ENCODE results near the gene AP1S3.
A peak's percentile ranks its signal among the peaks of the same experiment; 100 is the strongest.

AP1S3 gene

GRCh38 chr2:223735035-223735640, 102.2 kb downstream of the AP1S3 start:
- Histone ChIP-seq H3K36me3 (no peaks in the 10 kb centered on the region), H3K27ac (no peak overlapping the region), H3K4me1 (peaks cover 0 to 45% (median 7%) of the 10 kb centered on the region in 4 donors), H3K9me3 (no peaks in the 10 kb centered on the region), H3K4me3 (no peak overlapping the region), H3K27me3 (no peaks in the 10 kb centered on the region)
- no peak for TF ChIP-seq CTCF (IDR thresholded peaks at IDR 0.05)
- no peak for DNase-seq
- intact Hi-C loops (cut with DNase I; ENCODE audit: low total_unique reads): no loop called here

GRCh38 chr2:223734346-223734745, 103.0 kb downstream of the AP1S3 start:
- H3K27ac ChIP-seq: no peak overlapping the region
- TF ChIP-seq CTCF (IDR thresholded peaks at IDR 0.05): no peak
- no peaks in the 10 kb centered on the region for H3K36me3 ChIP-seq
- H3K4me3 ChIP-seq: no peak overlapping the region
- H3K27me3 ChIP-seq: no peaks in the 10 kb centered on the region
- H3K9me3 ChIP-seq: no peaks in the 10 kb centered on the region
- intact Hi-C loops (cut with DNase I; ENCODE audit: low total_unique reads): no loop called here
- H3K4me1 ChIP-seq: peaks cover 0 to 45% (median 7%) of the 10 kb centered on the region in 4 donors
- no peak for DNase-seq

GRCh38 chr2:223732346-223732745, 105.0 kb downstream of the AP1S3 start:
- no peak for TF ChIP-seq CTCF (IDR thresholded peaks at IDR 0.05)
- no peak overlapping the region for H3K4me3 ChIP-seq
- H3K27ac ChIP-seq: peak overlapping the region; percentile 15 to 55
- no peaks in the 10 kb centered on the region for H3K36me3 ChIP-seq
- intact Hi-C loops (cut with DNase I; ENCODE audit: low total_unique reads): no loop called here
- no peaks in the 10 kb centered on the region for H3K9me3 ChIP-seq
- peaks cover 0 to 45% (median 7%) of the 10 kb centered on the region in 4 donors for H3K4me1 ChIP-seq
- no peak for DNase-seq
- no peaks in the 10 kb centered on the region for H3K27me3 ChIP-seq

GRCh38 chr2:223731503-223731902, 105.9 kb downstream of the AP1S3 start:
- H3K27me3 ChIP-seq: no peaks in the 10 kb centered on the region
- H3K4me3 ChIP-seq: no peak overlapping the region
- intact Hi-C loops (cut with DNase I; ENCODE audit: low total_unique reads): no loop called here
- no peaks in the 10 kb centered on the region for H3K9me3 ChIP-seq
- no peak for TF ChIP-seq CTCF (IDR thresholded peaks at IDR 0.05)
- no peak for DNase-seq
- H3K27ac ChIP-seq: peak overlapping the region in 1 of 2 donors; percentile 55
- peaks cover 0 to 45% (median 7%) of the 10 kb centered on the region in 4 donors for H3K4me1 ChIP-seq
- no peaks in the 10 kb centered on the region for H3K36me3 ChIP-seq

- H3K27ac ChIP-seq: no peak overlapping the region
- H3K4me1 ChIP-seq: peaks cover 0 to 46% (median 16%) of the 10 kb centered on the region in 4 donors
- H3K9me3 ChIP-seq: no peaks in the 10 kb centered on the region
- no peak overlapping the region for H3K4me3 ChIP-seq
- no peak for DNase-seq
- no peak for TF ChIP-seq CTCF (IDR thresholded peaks at IDR 0.05)
- intact Hi-C loops (cut with DNase I; ENCODE audit: low total_unique reads): no loop called here
- no peaks in the 10 kb centered on the region for H3K27me3 ChIP-seq
- no peaks in the 10 kb centered on the region for H3K36me3 ChIP-seq
Observed at GRCh38 chr2:223729781-223730180, 107.6 kb downstream of the AP1S3 start.

- peaks cover 0 to 33% (median 16%) of the 10 kb centered on the region in 4 donors for H3K4me1 ChIP-seq
- peak in 1 of 2 experiments; percentile 18 for TF ChIP-seq CTCF (IDR thresholded peaks at IDR 0.05)
- no peak for DNase-seq
Observed at GRCh38 chr2:223727562-223727961, 109.8 kb downstream of the AP1S3 start.

More at GRCh38 chr2:223727562-223727961, 109.8 kb downstream of the AP1S3 start:
- Histone ChIP-seq H3K27ac (no peak overlapping the region), H3K4me3 (no peak overlapping the region), H3K27me3 (no peaks in the 10 kb centered on the region), H3K36me3 (no peaks in the 10 kb centered on the region), H3K9me3 (no peaks in the 10 kb centered on the region)
- intact Hi-C loops (cut with DNase I; ENCODE audit: low total_unique reads): no loop called here
